Measurements from ENCODE around the gene PDP2.

PDP2 gene

GRCh38 chr16:66939366-66939765 lies 59.1 kb downstream of the PDP2 start:
- no peak for DNase-seq

DNA sequence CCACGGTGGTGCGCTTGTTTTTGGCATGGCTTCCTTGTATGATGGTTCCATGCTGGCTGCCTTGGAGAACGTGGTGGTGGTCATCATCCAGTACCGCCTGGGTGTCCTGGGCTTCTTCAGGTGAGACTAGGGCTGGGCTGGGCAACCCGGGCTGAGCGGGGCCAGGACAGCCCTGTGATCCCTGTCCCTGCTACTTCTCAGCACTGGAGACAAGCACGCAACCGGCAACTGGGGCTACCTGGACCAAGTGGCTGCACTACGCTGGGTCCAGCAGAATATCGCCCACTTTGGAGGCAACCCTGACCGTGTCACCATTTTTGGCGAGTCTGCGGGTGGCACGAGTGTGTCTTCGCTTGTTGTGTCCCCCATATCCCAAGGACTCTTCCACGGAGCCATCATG lies 59.9 kb downstream of the PDP2 start:
- no peak for DNase-seq
